MM.1S (cell line): Measurements from ENCODE around the gene TNFRSF14.

ENCODE experiments used
- EZH2 ChIP-seq: fragments of 300-600 bp; sonication (generic); optimal IDR thresholded peaks from 2 replicates; pipeline ENCODE3; 2017; ENCODE audit warnings: low read depth, mild to moderate bottlenecking, antibody characterized with exemption, low read length, mixed read lengths
- EZH2phosphoT487 ChIP-seq: fragments of 300-600 bp; sonication (generic); IDR thresholded peaks from 2 replicates; pipeline ENCODE4 v1.6.1; 2018; ENCODE audit warnings: antibody characterized with exemption, low read length
- TF ChIP-seq, protein P1 (sequence below): fragments of 300-600 bp; sonication (generic); IDR thresholded peaks from 2 replicates; pipeline ENCODE4 v1.5.1; 2016; ENCODE audit warnings: antibody characterized with exemption, low read length, mixed read lengths

GRCh38 chr1:2609319-2610035 lies 53.3 kb downstream of the TNFRSF14 start:
- TF ChIP-seq, protein P1, sequence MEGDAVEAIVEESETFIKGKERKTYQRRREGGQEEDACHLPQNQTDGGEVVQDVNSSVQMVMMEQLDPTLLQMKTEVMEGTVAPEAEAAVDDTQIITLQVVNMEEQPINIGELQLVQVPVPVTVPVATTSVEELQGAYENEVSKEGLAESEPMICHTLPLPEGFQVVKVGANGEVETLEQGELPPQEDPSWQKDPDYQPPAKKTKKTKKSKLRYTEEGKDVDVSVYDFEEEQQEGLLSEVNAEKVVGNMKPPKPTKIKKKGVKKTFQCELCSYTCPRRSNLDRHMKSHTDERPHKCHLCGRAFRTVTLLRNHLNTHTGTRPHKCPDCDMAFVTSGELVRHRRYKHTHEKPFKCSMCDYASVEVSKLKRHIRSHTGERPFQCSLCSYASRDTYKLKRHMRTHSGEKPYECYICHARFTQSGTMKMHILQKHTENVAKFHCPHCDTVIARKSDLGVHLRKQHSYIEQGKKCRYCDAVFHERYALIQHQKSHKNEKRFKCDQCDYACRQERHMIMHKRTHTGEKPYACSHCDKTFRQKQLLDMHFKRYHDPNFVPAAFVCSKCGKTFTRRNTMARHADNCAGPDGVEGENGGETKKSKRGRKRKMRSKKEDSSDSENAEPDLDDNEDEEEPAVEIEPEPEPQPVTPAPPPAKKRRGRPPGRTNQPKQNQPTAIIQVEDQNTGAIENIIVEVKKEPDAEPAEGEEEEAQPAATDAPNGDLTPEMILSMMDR: no peak
- no peak for TF ChIP-seq EZH2
- TF ChIP-seq EZH2phosphoT487: no peak
